ENCODE results near the gene SAFB. TPM values are rescaled to one million over a fixed set of nuclear protein-coding genes. Genes with fewer than 3 reads are reported as not detected.
A peak's percentile ranks its signal among the peaks of the same experiment; 100 is the strongest.
"Not testable (repeated sequence)": the region's sequence is repeated elsewhere in the genome, so short reads cannot be mapped to it uniquely, and the experiment has no call there.

SAFB gene
- total RNA-seq, 1 donor from 2014 or later, result 97.1 TPM

GRCh38 chr19:5687360-5688198, 64.7 kb downstream of the SAFB start:
- H3K27me3 Mint-ChIP-seq (ENCODE audit: unreplicated experiment), result no peaks in the 10 kb centered on the region
- peaks cover 21% of the 10 kb centered on the region for H3K4me1 Mint-ChIP-seq (ENCODE audit: unreplicated experiment)
- H3K4me3 Mint-ChIP-seq (ENCODE audit: unreplicated experiment), result peak overlapping the region; percentile 57
- H3K9me3 Mint-ChIP-seq (ENCODE audit: unreplicated experiment), result no peaks in the 10 kb centered on the region
- H3K36me3 Mint-ChIP-seq (ENCODE audit: unreplicated experiment), result peaks cover 4% of the 10 kb centered on the region
- peak overlapping the region; percentile 59 for H3K27ac Mint-ChIP-seq (ENCODE audit: unreplicated experiment)
- peak; percentile 83 for DNase-seq (ENCODE audit: extremely low spot score, unreplicated experiment)
- no peak for TF ChIP-seq CTCF (IDR thresholded peaks at IDR 0.05)

GRCh38 chr19:5688262-5688881, 65.5 kb downstream of the SAFB start:
- not testable (repeated sequence) for H3K9me3 Mint-ChIP-seq (ENCODE audit: unreplicated experiment); DNase-seq (ENCODE audit: extremely low spot score, unreplicated experiment); H3K27me3 Mint-ChIP-seq (ENCODE audit: unreplicated experiment); H3K36me3 Mint-ChIP-seq (ENCODE audit: unreplicated experiment); H3K27ac Mint-ChIP-seq (ENCODE audit: unreplicated experiment)
- Mint-ChIP-seq H3K4me1 (ENCODE audit: unreplicated experiment) (peaks cover 21% of the 10 kb centered on the region), H3K4me3 (ENCODE audit: unreplicated experiment) (peak overlapping the region; percentile 57)

- peaks cover 21% of the 10 kb centered on the region for H3K4me1 Mint-ChIP-seq (ENCODE audit: unreplicated experiment)
- DNase-seq (ENCODE audit: extremely low spot score, unreplicated experiment), result peak; percentile 100
- peak within 1 kb of the TSS; percentile 93 for H3K27ac Mint-ChIP-seq (ENCODE audit: unreplicated experiment)
These were observed 67.5 kb downstream of the SAFB start, which contains the start of gene RPL36 for GRCh38 chr19:5690125-5690954. TSS of gene RPL36 (plus strand) at chr19:5690295. CDS start at chr19:5690508, 213 bp downstream.

GRCh38 chr19:5690955-5691821, 68.3 kb downstream of the SAFB start:
- Mint-ChIP-seq H3K4me1 (ENCODE audit: unreplicated experiment) (peaks cover 21% of the 10 kb centered on the region), H3K4me3 (ENCODE audit: unreplicated experiment) (peak overlapping the region; percentile 97), H3K27ac (ENCODE audit: unreplicated experiment) (peak overlapping the region; percentile 93), H3K36me3 (ENCODE audit: unreplicated experiment) (peaks cover 11% of the 10 kb centered on the region), H3K27me3 (ENCODE audit: unreplicated experiment) (no peaks in the 10 kb centered on the region), H3K9me3 (ENCODE audit: unreplicated experiment) (no peaks in the 10 kb centered on the region)
- DNase-seq (ENCODE audit: extremely low spot score, unreplicated experiment), result peak; percentile 82
- TF ChIP-seq CTCF (IDR thresholded peaks at IDR 0.05), result no peak

More at GRCh38 chr19:5690125-5690954, 67.5 kb downstream of the SAFB start, which contains the start of gene RPL36:
- no peaks in the 10 kb centered on the region for H3K9me3 Mint-ChIP-seq (ENCODE audit: unreplicated experiment)
- peak; percentile 95 for TF ChIP-seq CTCF (IDR thresholded peaks at IDR 0.05)
- H3K27me3 Mint-ChIP-seq (ENCODE audit: unreplicated experiment), result no peaks in the 10 kb centered on the region
- peaks cover 11% of the 10 kb centered on the region for H3K36me3 Mint-ChIP-seq (ENCODE audit: unreplicated experiment)
- peak within 1 kb of the TSS; percentile 97 for H3K4me3 Mint-ChIP-seq (ENCODE audit: unreplicated experiment)

Data from osteocyte (in vitro differentiated cells).